Spinal cord (tissue), 10 donors: ENCODE data around the gene EMILIN2. TPM values are rescaled to one million over a fixed set of nuclear protein-coding genes. Genes with fewer than 3 reads are reported as not detected.

Experiments used
- DNase-seq, 6 donors: peaks; one replicate each; pipeline versions ENCODE4 v3.0.0 to v3.0.0-alpha.2; 2013 to 2015; ENCODE audit warnings: low spot score in 6 of 6, low read depth in 4 of 6
- H3K27ac ChIP-seq: one replicate; pipeline ENCODE4 v1.5.1; 2013; ENCODE audit warnings: low read depth, low read length, control low read depth
- H3K27me3 ChIP-seq: one replicate; pipeline ENCODE4 v1.6.1; 2013; ENCODE audit warnings: low read length; ENCODE audit not compliant: control insufficient read depth, insufficient read depth
- H3K36me3 ChIP-seq: one replicate; pipeline ENCODE4 v1.6.1; 2013; ENCODE audit warnings: low read length; ENCODE audit not compliant: control insufficient read depth, insufficient read depth
- H3K4me1 ChIP-seq: one replicate; pipeline ENCODE4 v1.6.1; 2013; ENCODE audit warnings: low read length; ENCODE audit not compliant: control insufficient read depth, insufficient read depth
- H3K4me3 ChIP-seq: one replicate; pipeline ENCODE4 v1.5.1; 2013; ENCODE audit warnings: low read depth, low read length, control low read depth
- H3K9me3 ChIP-seq: one replicate; pipeline ENCODE4 v1.6.1; 2013; ENCODE audit warnings: low read length; ENCODE audit not compliant: control insufficient read depth, insufficient read depth
- WGBS: methylation state at CpG from one replicate; pipeline ENCODE4 v1.1.5; 2013; ENCODE audit warnings: missing lambda C conversion rate; ENCODE audit not compliant: insufficient coverage; 5-methylcytosine and 5-hydroxymethylcytosine counted together
- polyA plus RNA-seq, 2 donors: library from polyadenylated mRNA; unstranded; fragments of 120-200 nt; gene quantifications; one replicate each; pipeline ENCODE4 v1.2.1, GENCODE V29; 2013; ENCODE audit not compliant: insufficient read length in 2 of 2
- total RNA-seq, 2 donors: library from RNA; depleted of rRNA in 1 of 2; stranded (reverse); fragments of 120-200 nt in 1 of 2; fragments of >200 nt in 1 of 2; gene quantifications; one replicate each; pipeline versions ENCODE4 v1.2.3 to v1.2.4, GENCODE V29; 2013 to 2014
- donor health status: healthy.

Gene EMILIN2
- total and polyA plus RNA-seq, 4 donors, result 5.6 to 20.1 (median 12.0) TPM

- Histone ChIP-seq H3K27ac (no peak overlapping the region), H3K4me1 (no peaks in the 10 kb centered on the region), H3K4me3 (no peak overlapping the region), H3K9me3 (no peaks in the 10 kb centered on the region), H3K27me3 (no peaks in the 10 kb centered on the region), H3K36me3 (no peaks in the 10 kb centered on the region)
- DNase-seq, result no peak
- no CpG with 5 or more reads among the region's 2 CpGs for WGBS
Measured at GRCh38 chr18:2869207-2869606, 22.4 kb downstream of the EMILIN2 start.

GRCh38 chr18:2871111-2871720 is 24.4 kb downstream of the EMILIN2 start:
- Histone ChIP-seq H3K27me3 (no peaks in the 10 kb centered on the region), H3K27ac (no peak overlapping the region), H3K4me1 (no peaks in the 10 kb centered on the region), H3K9me3 (no peaks in the 10 kb centered on the region), H3K36me3 (no peaks in the 10 kb centered on the region), H3K4me3 (no peak overlapping the region)
- no peak for DNase-seq
- WGBS, result 93% methylated on average over 7 of the region's 8 CpGs

- Histone ChIP-seq H3K9me3 (no peaks in the 10 kb centered on the region), H3K4me1 (no peaks in the 10 kb centered on the region)
- 100% methylated on average over 3 of the region's 6 CpGs for WGBS
Measured at GRCh38 chr18:2872095-2872494, 25.3 kb downstream of the EMILIN2 start.

GRCh38 chr18:2874765-2875164 is 28.0 kb downstream of the EMILIN2 start:
- H3K9me3 ChIP-seq, result no peaks in the 10 kb centered on the region
- no peak overlapping the region for H3K4me3 ChIP-seq
- H3K4me1 ChIP-seq, result no peaks in the 10 kb centered on the region
- peak overlapping the region; percentile 87 for H3K27ac ChIP-seq
- 87% methylated on average over 7 of the region's 7 CpGs for WGBS
- H3K27me3 ChIP-seq, result no peaks in the 10 kb centered on the region
- no peak for DNase-seq
- H3K36me3 ChIP-seq, result no peaks in the 10 kb centered on the region

More at GRCh38 chr18:2872095-2872494, 25.3 kb downstream of the EMILIN2 start:
- no peak for DNase-seq
- H3K36me3 ChIP-seq, result no peaks in the 10 kb centered on the region
- no peak overlapping the region for H3K4me3 ChIP-seq
- no peaks in the 10 kb centered on the region for H3K27me3 ChIP-seq
- H3K27ac ChIP-seq, result no peak overlapping the region

GRCh38 chr18:2878656-2879330 is 32.0 kb downstream of the EMILIN2 start:
- Histone ChIP-seq H3K9me3 (no peaks in the 10 kb centered on the region), H3K27ac (no peak overlapping the region), H3K4me1 (peaks cover 5% of the 10 kb centered on the region), H3K27me3 (no peaks in the 10 kb centered on the region), H3K36me3 (no peaks in the 10 kb centered on the region), H3K4me3 (no peak overlapping the region)
- WGBS, result 76% methylated on average over 12 of the region's 15 CpGs
- DNase-seq, result peak in 1 of 6 donors; percentile 33

GRCh38 chr18:2879889-2880288 is 33.1 kb downstream of the EMILIN2 start:
- H3K36me3 ChIP-seq, result no peaks in the 10 kb centered on the region
- no peak overlapping the region for H3K27ac ChIP-seq
- no peak overlapping the region for H3K4me3 ChIP-seq
- peaks cover 5% of the 10 kb centered on the region for H3K4me1 ChIP-seq
- no peaks in the 10 kb centered on the region for H3K27me3 ChIP-seq
- no CpG with 5 or more reads among the region's 4 CpGs for WGBS
- no peaks in the 10 kb centered on the region for H3K9me3 ChIP-seq
- no peak for DNase-seq

GRCh38 chr18:2880473-2880872 is 33.7 kb downstream of the EMILIN2 start:
- Histone ChIP-seq H3K4me1 (peaks cover 5% of the 10 kb centered on the region), H3K27ac (peak overlapping the region; percentile 82), H3K27me3 (no peaks in the 10 kb centered on the region), H3K4me3 (no peak overlapping the region), H3K36me3 (no peaks in the 10 kb centered on the region), H3K9me3 (no peaks in the 10 kb centered on the region)
- DNase-seq, result no peak
- WGBS, result 68% methylated on average over 15 of the region's 17 CpGs

GRCh38 chr18:2881088-2881839 is 34.5 kb downstream of the EMILIN2 start:
- peak in 1 of 6 donors; percentile 53 for DNase-seq
- peak overlapping the region; percentile 82 for H3K27ac ChIP-seq

GRCh38 chr18:2881840-2882195 is 35.0 kb downstream of the EMILIN2 start:
- DNase-seq, result no peak
- H3K27me3 ChIP-seq, result no peaks in the 10 kb centered on the region
- no peaks in the 10 kb centered on the region for H3K9me3 ChIP-seq
- H3K27ac ChIP-seq, result peak overlapping the region; percentile 82
- H3K4me3 ChIP-seq, result no peak overlapping the region
- H3K4me1 ChIP-seq, result peaks cover 5% of the 10 kb centered on the region
- no peaks in the 10 kb centered on the region for H3K36me3 ChIP-seq
- WGBS, result 100% methylated on average over 4 of the region's 9 CpGs

More at GRCh38 chr18:2881088-2881839, 34.5 kb downstream of the EMILIN2 start:
- Histone ChIP-seq H3K4me3 (no peak overlapping the region), H3K36me3 (no peaks in the 10 kb centered on the region), H3K4me1 (peaks cover 5% of the 10 kb centered on the region), H3K9me3 (no peaks in the 10 kb centered on the region), H3K27me3 (no peaks in the 10 kb centered on the region)
- 81% methylated on average over 13 of the region's 16 CpGs for WGBS
